VCaP (cell line): Measurements from ENCODE around the gene KRTAP1-5.
A peak's percentile ranks its signal among the peaks of the same experiment; 100 is the strongest.
"Not testable (repeated sequence)": the region's sequence is repeated elsewhere in the genome, so short reads cannot be mapped to it uniquely, and the experiment has no call there.

Experiments used
- H3K27ac ChIP-seq: fragments of 450-650 bp; 2 replicates; pipeline ENCODE4 v1.5.1; 2017
- CTCF ChIP-seq: fragments of 450-650 bp; conservative IDR thresholded peaks from 2 replicates; pipeline ENCODE4 v1.5.1; 2017; ENCODE audit warnings: mild to moderate bottlenecking, moderate library complexity

KRTAP1-5 gene

DNA sequence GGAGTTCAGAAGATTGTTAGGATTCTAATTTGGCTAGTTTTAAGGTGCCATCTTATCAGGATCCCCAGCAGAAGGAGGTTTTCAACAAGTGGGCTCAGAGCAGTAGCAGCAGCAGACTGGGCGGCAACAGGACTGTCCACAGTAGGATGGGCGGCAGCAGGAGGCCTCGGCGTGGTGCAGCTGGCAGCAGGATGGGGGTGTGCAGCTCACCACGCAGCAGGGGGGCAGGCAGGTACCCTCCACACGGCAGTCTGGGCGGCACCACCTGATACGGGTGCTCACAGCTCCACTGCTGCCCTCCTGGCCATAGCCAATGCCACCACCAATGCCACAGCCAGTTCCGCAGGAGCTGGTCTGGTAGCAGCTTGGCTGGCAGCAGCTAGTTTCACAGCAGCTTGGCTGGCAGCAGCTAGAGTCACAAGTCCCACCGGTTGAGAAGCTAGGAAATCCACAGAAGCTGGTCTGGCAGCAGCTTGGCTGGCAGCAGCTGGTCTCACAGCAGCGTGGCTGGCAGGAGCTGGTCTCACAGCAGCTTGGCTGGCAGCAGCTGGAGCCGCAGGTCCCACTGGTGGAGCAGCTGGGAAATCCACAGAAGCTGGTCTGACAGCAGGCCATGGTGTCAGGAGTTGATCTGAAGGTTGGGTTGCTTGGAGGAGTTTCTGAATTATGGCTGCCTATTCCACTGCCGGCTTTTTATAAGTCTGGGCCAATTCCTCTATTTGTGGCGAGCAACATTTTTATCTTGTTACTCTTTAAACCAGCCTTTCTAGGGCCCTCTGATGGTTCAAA, 14.0 kb upstream of the KRTAP1-5 start, which contains the start of gene KRTAP1-1:
Gene KRTAP1-1, minus strand, starts transcription at position 668 of the 789 bp plus-strand sequence. Its CDS starts 53 bp downstream, at position 615.
- H3K27ac ChIP-seq = not testable (repeated sequence)
- 0 out of 2 replicates have a peak, but pooled peaks have one; percentile 12 for TF ChIP-seq CTCF

- TF ChIP-seq CTCF = no peak
- H3K27ac ChIP-seq = no peak overlapping the region
Observed at GRCh38 chr17:41037853-41038350, 10.9 kb upstream of the KRTAP1-5 start.

- H3K27ac ChIP-seq = not testable (repeated sequence)
Observed at GRCh38 chr17:41034346-41034935, 7.4 kb upstream of the KRTAP1-5 start, which contains the start of gene KRTAP1-3. Gene KRTAP1-3 (minus strand): TSS chr17:41034874. CDS start chr17:41034821, 53 bp downstream.

DNA sequence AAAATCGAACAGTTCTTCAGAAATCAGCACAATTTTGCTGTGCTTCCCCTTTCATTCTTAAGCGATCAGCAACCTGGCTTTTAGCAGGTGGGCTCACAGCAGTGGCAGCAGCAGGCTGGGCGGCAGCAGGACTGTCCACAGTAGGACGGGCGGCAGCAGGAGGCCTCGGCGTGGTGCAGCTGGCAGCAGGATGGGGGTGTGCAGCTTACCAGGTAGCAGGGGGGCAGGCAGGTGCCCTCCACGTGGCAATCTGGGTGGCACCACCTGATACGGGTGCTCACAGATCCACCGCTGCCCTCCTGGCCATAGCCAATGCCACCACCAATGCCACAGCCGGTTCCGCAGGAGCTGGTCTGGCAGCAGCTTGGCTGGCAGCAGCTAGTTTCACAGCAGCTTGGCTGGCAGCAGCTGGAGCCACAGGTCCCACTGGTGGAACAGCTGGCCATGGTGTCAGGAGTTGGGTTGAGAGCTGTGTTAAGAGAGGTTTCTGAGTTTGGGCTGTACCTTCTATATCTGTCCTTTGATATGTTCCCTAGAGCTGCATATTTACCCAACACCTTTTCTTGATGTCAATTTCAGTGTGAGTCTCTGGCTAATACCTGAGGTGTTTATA, 2.7 kb upstream of the KRTAP1-5 start, which contains the start of gene KRTAP1-4:
Gene KRTAP1-4, minus strand, starts transcription at position 563 of the 613 bp plus-strand sequence. Its CDS starts 117 bp downstream, at position 446.
- TF ChIP-seq CTCF = no peak
- H3K27ac ChIP-seq = no peak within 1 kb of the TSS

DNA sequence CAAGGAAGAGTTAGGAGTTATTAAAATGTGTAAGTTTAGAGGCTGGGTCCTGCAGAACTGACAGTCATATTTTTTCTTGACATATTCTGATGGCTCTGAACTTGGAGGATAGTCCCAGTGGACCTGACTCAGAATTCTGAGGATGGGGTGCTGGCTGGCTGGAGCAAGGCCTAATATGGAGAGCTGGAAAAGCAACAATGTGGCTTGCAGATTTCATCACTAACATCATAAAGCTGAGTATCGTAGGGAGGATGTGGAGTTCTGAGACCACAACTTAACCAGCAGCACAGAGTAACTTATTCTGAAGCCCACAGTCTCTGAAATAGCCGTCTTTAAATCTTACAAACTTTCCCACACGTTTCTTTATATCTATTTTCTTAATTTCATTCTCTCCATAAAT, 2.3 kb downstream of the KRTAP1-5 start:
- no peak for TF ChIP-seq CTCF
- H3K27ac ChIP-seq = no peak overlapping the region

- H3K27ac ChIP-seq = no peak overlapping the region
- no peak for TF ChIP-seq CTCF
Observed at GRCh38 chr17:41020336-41020735, 6.7 kb downstream of the KRTAP1-5 start.

GRCh38 chr17:41019415-41019814, 7.6 kb downstream of the KRTAP1-5 start:
- no peak for TF ChIP-seq CTCF
- H3K27ac ChIP-seq = no peak overlapping the region
